CD4-positive, alpha-beta T cell (primary cell): ENCODE measurements around the gene STK11. TPM values are rescaled to one million over a fixed set of nuclear protein-coding genes. Genes with fewer than 3 reads are reported as not detected.
A peak's percentile ranks its signal among the peaks of the same experiment; 100 is the strongest.

Experiments used
- ATAC-seq: fragments of 200-7000 bp; cut with Tn5 transposase; one replicate; pipeline ENCODE4 v1.10.0; 2022; ENCODE audit warnings: mild to moderate bottlenecking; ENCODE audit not compliant: poor library complexity
- CTCF ChIA-PET: fragments of 350-600 bp; sonication (Branson Sonifier 250); formaldehyde crosslinking; loops from one replicate; lab custom pipeline; 2021; ENCODE audit warnings: antibody characterized with exemption, inconsistent platforms; lab: Charles Lee
- POLR2A ChIA-PET: fragments of 350-600 bp; sonication (Branson Sonifier 250); formaldehyde crosslinking; loops from one replicate; lab custom pipeline; 2021; ENCODE audit warnings: antibody characterized with exemption, inconsistent platforms; lab: Charles Lee
- DNase-seq, 14 experiments: peaks; one replicate each; pipeline ENCODE4 v3.0.0-alpha.2; 2013 to 2020; ENCODE audit warnings: mixed read lengths in 2 of 14
- H3K27ac ChIP-seq, 2 donors: one replicate each; pipeline versions ENCODE4 v1.5.1 to v1.7.0; 2013; ENCODE audit warnings: low read length in 2 of 2, low read depth in 1 of 2, mild to moderate bottlenecking in 1 of 2
- H3K27me3 ChIP-seq, 2 experiments: 1 replicate in 1 of 2; 2 replicates in 1 of 2; pipeline versions ENCODE4 v1.6.1 to v1.7.0; 2013; ENCODE audit warnings: low read length in 2 of 2, control low read depth in 1 of 2, mild to moderate bottlenecking in 1 of 2, moderate library complexity in 1 of 2; ENCODE audit not compliant: insufficient read depth in 2 of 2, control insufficient read depth in 1 of 2
- H3K36me3 ChIP-seq: one replicate; pipeline ENCODE4 v1.6.1; 2013; ENCODE audit warnings: low read length, control low read depth; ENCODE audit not compliant: insufficient read depth
- H3K4me1 ChIP-seq: one replicate; pipeline ENCODE4 v1.6.1; 2013; ENCODE audit warnings: low read length, control low read depth; ENCODE audit not compliant: insufficient read depth
- H3K4me3 ChIP-seq: one replicate; pipeline ENCODE4 v1.5.1; 2013; ENCODE audit warnings: mild to moderate bottlenecking, low read length, moderate library complexity
- H3K9me3 ChIP-seq, 2 experiments: 1 replicate in 1 of 2; 2 replicates in 1 of 2; pipeline versions ENCODE4 v1.6.1 to v1.7.0; 2013; ENCODE audit warnings: low read length in 2 of 2, mild to moderate bottlenecking in 2 of 2, control low read depth in 1 of 2, moderate library complexity in 1 of 2; ENCODE audit not compliant: control insufficient read depth in 1 of 2, insufficient read depth in 1 of 2
- H3K27ac Mint-ChIP-seq: one replicate; pipeline ENCODE4 v1.8.0; 2020; ENCODE audit warnings: mixed read lengths
- H3K27me3 Mint-ChIP-seq: one replicate; pipeline ENCODE4 v1.8.0; 2021; ENCODE audit warnings: mixed read lengths
- H3K36me3 Mint-ChIP-seq: one replicate; pipeline ENCODE4 v1.8.0; 2021; ENCODE audit warnings: low read depth, mixed read lengths
- H3K4me1 Mint-ChIP-seq: one replicate; pipeline ENCODE4 v1.8.0; 2021; ENCODE audit warnings: low read depth, mixed read lengths
- H3K4me3 Mint-ChIP-seq: one replicate; pipeline ENCODE4 v1.8.0; 2020; ENCODE audit warnings: mild to moderate bottlenecking, mixed read lengths
- H3K9me3 Mint-ChIP-seq: one replicate; pipeline ENCODE4 v1.8.0; 2020; ENCODE audit warnings: mixed read lengths
- intact Hi-C, 2 experiments: fragments of 100-400 bp; cut with DNase I in 1 of 2; cut with micrococcal nuclease in 1 of 2; formaldehyde crosslinking; loops; one replicate each; pipeline versions ENCODE4 v1.15.1 to v1.9.0; 2023 to 2025; cut with DNase I, micrococcal nuclease
- total RNA-seq, 174 experiments: library from RNA in 2 of 174; stranded (reverse) in 2 of 174; gene quantifications; one replicate each; pipeline ENCODE4 v1.2.3 and lab custom pipeline; 2021 to 2026
- TF ChIP-seq, protein P1 (sequence below): fragments of 200-600 bp; IDR thresholded peaks from one replicate; pipeline ENCODE4 v1.8.0; 2022; ENCODE audit warnings: antibody characterized with exemption, mild to moderate bottlenecking

The STK11 gene
- total RNA-seq, 2 experiments from 2014 or later, result 49.7 to 53.0 TPM

- ATAC-seq, result no peak
- no peak overlapping the region for H3K27ac ChIP-seq
- peaks cover 10% of the 10 kb centered on the region for H3K36me3 Mint-ChIP-seq
- ChIA-PET CTCF (no interaction called here), POLR2A (no interaction called here)
- TF ChIP-seq, protein P1, sequence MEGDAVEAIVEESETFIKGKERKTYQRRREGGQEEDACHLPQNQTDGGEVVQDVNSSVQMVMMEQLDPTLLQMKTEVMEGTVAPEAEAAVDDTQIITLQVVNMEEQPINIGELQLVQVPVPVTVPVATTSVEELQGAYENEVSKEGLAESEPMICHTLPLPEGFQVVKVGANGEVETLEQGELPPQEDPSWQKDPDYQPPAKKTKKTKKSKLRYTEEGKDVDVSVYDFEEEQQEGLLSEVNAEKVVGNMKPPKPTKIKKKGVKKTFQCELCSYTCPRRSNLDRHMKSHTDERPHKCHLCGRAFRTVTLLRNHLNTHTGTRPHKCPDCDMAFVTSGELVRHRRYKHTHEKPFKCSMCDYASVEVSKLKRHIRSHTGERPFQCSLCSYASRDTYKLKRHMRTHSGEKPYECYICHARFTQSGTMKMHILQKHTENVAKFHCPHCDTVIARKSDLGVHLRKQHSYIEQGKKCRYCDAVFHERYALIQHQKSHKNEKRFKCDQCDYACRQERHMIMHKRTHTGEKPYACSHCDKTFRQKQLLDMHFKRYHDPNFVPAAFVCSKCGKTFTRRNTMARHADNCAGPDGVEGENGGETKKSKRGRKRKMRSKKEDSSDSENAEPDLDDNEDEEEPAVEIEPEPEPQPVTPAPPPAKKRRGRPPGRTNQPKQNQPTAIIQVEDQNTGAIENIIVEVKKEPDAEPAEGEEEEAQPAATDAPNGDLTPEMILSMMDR, result no peak
- H3K27ac Mint-ChIP-seq, result no peak overlapping the region
- no peaks in the 10 kb centered on the region for H3K4me1 ChIP-seq
- no peak overlapping the region for H3K4me3 Mint-ChIP-seq
- intact Hi-C loops, result no loop called here
- H3K36me3 ChIP-seq, result peaks cover 48% of the 10 kb centered on the region
- no peak for DNase-seq
- peaks cover 0 to 5% of the 10 kb centered on the region in 2 experiments for H3K9me3 ChIP-seq
- H3K4me1 Mint-ChIP-seq, result no peaks in the 10 kb centered on the region
- H3K27me3 Mint-ChIP-seq, result no peaks in the 10 kb centered on the region
- no peaks in the 10 kb centered on the region for H3K27me3 ChIP-seq
- no peaks in the 10 kb centered on the region for H3K9me3 Mint-ChIP-seq
- no peak overlapping the region for H3K4me3 ChIP-seq
Measured at GRCh38 chr19:1222394-1222793, 16.8 kb downstream of the STK11 start.

GRCh38 chr19:1223018-1223855 lies 17.7 kb downstream of the STK11 start:
- peak in 3 of 14 experiments; percentile 43 to 64 (median 57) for DNase-seq
- peak; percentile 37 for ATAC-seq
- no peak overlapping the region for H3K27ac ChIP-seq
- CTCF ChIA-PET, result no interaction called here
- Mint-ChIP-seq H3K36me3 (peaks cover 7% of the 10 kb centered on the region), H3K9me3 (no peaks in the 10 kb centered on the region), H3K4me1 (no peaks in the 10 kb centered on the region), H3K27me3 (no peaks in the 10 kb centered on the region), H3K27ac (no peak overlapping the region), H3K4me3 (no peak overlapping the region)
- intact Hi-C loops, result no loop called here
- no peak overlapping the region for H3K4me3 ChIP-seq
- no peaks in the 10 kb centered on the region for H3K4me1 ChIP-seq
- TF ChIP-seq, protein P1, result no peak
- H3K27me3 ChIP-seq, result no peaks in the 10 kb centered on the region
- peaks cover 49% of the 10 kb centered on the region for H3K36me3 ChIP-seq
- POLR2A ChIA-PET, result no interaction called here
- H3K9me3 ChIP-seq, result peaks cover 0 to 5% of the 10 kb centered on the region in 2 experiments

DNA sequence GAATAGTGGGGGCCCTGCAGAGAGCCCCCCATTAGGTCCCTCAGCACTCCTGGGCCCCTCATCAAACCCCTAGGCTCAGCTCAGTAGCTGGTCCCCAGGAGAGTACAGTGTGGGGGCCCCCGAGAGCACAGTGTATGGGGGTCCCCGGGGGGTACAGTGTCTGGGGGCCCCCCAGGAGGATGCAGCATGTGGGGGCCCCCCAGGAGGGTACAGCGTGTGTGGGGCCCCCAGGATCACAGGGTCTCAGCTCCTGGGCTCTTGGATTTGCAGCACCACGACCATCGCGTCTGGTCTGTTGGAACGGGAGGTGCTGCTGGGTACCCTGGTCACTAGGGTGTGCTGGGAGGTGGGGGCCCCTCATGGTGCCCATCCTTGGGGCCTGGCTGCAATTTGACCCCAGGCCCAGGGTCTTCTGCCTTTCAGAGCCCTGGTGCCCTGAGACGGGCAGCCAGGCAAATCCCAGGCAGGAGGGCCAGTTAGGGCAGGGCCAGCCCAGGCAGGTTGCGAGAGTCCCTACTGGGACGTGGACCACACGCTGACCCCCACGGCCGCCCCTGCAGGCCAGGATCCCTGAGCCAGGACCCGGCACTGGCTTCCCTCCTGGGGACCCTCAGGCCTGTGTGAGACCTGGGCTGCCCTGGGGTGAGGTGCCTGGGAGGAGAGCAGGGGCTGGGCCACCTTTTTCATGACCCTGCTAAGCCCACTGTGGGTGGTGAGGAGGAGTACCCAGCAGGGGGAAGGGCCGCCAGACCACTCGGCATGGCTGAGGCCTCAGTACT lies 18.7 kb downstream of the STK11 start:
- intact Hi-C loops, result no loop called here
- H3K36me3 Mint-ChIP-seq, result peaks cover 7% of the 10 kb centered on the region
- CTCF ChIA-PET, result no interaction called here
- Histone ChIP-seq H3K27ac (no peak overlapping the region), H3K9me3 (peaks cover 0 to 5% of the 10 kb centered on the region in 2 experiments), H3K4me3 (no peak overlapping the region), H3K27me3 (no peaks in the 10 kb centered on the region), H3K4me1 (no peaks in the 10 kb centered on the region), H3K36me3 (peaks cover 49% of the 10 kb centered on the region)
- H3K4me3 Mint-ChIP-seq, result no peak overlapping the region
- H3K27ac Mint-ChIP-seq, result no peak overlapping the region
- POLR2A ChIA-PET, result no interaction called here
- no peaks in the 10 kb centered on the region for H3K27me3 Mint-ChIP-seq
- DNase-seq, result no peak
- ATAC-seq, result no peak
- H3K4me1 Mint-ChIP-seq, result no peaks in the 10 kb centered on the region
- TF ChIP-seq, protein P1, result no peak
- H3K9me3 Mint-ChIP-seq, result no peaks in the 10 kb centered on the region
